Endothelial cell (in vitro differentiated cells): Measurements from ENCODE around the gene MLPH. TPM values are rescaled to one million over a fixed set of nuclear protein-coding genes. Genes with fewer than 3 reads are reported as not detected.

Experiments
- DNase-seq: peaks from one replicate; pipeline ENCODE4 v3.0.0; 2021; ENCODE audit warnings: low spot score
- H3K27ac Mint-ChIP-seq: one replicate; pipeline ENCODE4 v1.8.0; 2021; ENCODE audit warnings: mixed read lengths, inconsistent platforms; ENCODE audit not compliant: unreplicated experiment
- H3K27me3 Mint-ChIP-seq: one replicate; pipeline ENCODE4 v1.8.0; 2021; ENCODE audit warnings: mild to moderate bottlenecking, moderate library complexity, mixed read lengths, inconsistent platforms; ENCODE audit not compliant: unreplicated experiment
- H3K36me3 Mint-ChIP-seq: one replicate; pipeline ENCODE4 v1.8.0; 2021; ENCODE audit warnings: mild to moderate bottlenecking, low read depth, mixed read lengths, inconsistent platforms; ENCODE audit not compliant: unreplicated experiment
- H3K4me1 Mint-ChIP-seq: one replicate; pipeline ENCODE4 v1.8.0; 2021; ENCODE audit warnings: mild to moderate bottlenecking, mixed read lengths, inconsistent platforms; ENCODE audit not compliant: unreplicated experiment
- H3K4me3 Mint-ChIP-seq: one replicate; pipeline ENCODE4 v1.8.0; 2021; ENCODE audit warnings: mild to moderate bottlenecking, mixed read lengths, inconsistent platforms; ENCODE audit not compliant: unreplicated experiment
- H3K9me3 Mint-ChIP-seq: one replicate; pipeline ENCODE4 v1.8.0; 2021; ENCODE audit warnings: mixed read lengths, inconsistent platforms; ENCODE audit not compliant: unreplicated experiment
- CTCF ChIP-seq: fragments of 200-600 bp; sonication (generic); IDR thresholded peaks from one replicate; pipeline ENCODE4 v1.5.0; 2021; ENCODE audit warnings: antibody characterized with exemption; ENCODE audit not compliant: unreplicated experiment
- total RNA-seq: library from RNA; stranded (reverse); fragmentation: NEBNext Ultra II Directional; extraction: Animal tissue kit (Norgen Biotek cat#: 25700); gene quantifications from one replicate; pipeline ENCODE4 v1.2.1, GENCODE V29; 2021; ENCODE audit not compliant: unreplicated experiment

The MLPH gene
- total RNA-seq, 1 donor from 2014 or later, result 0.36 TPM

- DNase-seq, result no peak
- Mint-ChIP-seq H3K4me1 (no peaks in the 10 kb centered on the region), H3K27me3 (peaks cover 5% of the 10 kb centered on the region), H3K4me3 (no peak overlapping the region), H3K9me3 (no peaks in the 10 kb centered on the region), H3K27ac (no peak overlapping the region), H3K36me3 (peaks cover 3% of the 10 kb centered on the region)
- TF ChIP-seq CTCF, result no peak
Measured at GRCh38 chr2:237553948-237554347, 66.9 kb downstream of the MLPH start.

DNA sequence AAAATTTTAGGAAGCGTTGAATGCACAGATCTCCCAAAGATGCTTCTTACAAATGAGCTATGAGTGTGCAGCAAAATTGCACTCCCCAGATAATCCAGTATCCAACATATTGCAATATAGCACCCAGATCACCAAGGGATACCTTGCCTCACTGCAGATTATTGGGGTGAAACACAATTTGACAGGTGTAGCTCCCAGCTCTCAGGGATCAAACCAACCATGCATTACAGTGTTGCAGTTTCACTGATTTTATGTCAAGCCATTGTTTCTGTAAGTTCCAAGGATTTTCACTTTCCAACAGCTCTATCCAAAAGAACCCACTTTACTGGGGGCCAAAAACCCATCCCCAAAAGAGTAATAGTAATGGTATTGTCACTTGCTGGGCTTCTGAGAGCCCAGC, 68.5 kb downstream of the MLPH start:
- Mint-ChIP-seq H3K27me3 (peaks cover 5% of the 10 kb centered on the region), H3K9me3 (no peaks in the 10 kb centered on the region), H3K4me3 (no peak overlapping the region), H3K4me1 (no peaks in the 10 kb centered on the region), H3K27ac (no peak overlapping the region), H3K36me3 (peaks cover 9% of the 10 kb centered on the region)
- no peak for DNase-seq
- TF ChIP-seq CTCF, result no peak

DNA sequence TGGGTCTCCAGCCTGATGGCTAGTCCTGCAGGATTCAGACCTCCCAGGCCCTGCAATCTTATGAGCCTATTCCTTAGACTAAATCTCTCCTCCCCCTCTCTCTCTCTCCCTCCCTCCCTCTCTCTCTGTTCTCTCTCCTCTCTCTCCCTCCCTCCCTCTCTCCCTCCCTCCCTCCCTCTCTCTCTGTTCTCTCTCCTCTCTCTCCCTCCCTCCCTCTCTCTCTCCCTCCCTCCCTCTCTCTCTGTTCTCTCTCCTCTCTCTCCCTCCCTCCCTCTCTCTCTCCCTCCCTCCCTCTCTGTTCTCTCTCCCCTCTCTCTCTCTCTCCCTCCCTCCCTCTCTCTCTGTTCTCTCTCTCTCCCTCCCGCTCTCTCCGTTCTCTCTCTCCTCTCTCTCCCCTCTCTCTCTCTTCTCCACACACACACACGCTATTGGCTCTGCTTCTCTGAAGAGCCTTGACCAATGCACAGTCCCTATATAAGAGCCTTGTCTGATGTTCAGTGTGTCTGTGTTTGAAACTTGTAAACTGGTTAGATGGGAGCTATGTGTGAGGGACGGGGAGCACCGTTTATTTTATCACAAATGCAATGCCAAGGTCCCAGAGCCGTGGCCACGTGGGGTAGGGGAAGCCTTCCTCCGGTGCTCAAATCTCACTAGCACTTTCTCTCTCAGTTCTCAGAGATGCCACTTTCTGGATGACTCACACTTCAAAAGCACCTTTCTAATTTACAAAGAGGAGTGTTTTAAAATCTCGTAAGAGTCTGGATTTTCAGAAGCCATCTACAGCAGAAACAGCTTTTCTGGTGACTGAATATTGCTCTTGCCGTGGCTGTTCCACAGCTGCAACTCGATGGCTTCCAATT, 70.0 kb downstream of the MLPH start:
- Mint-ChIP-seq H3K4me1 (no peaks in the 10 kb centered on the region), H3K27ac (no peak overlapping the region), H3K27me3 (peaks cover 5% of the 10 kb centered on the region), H3K4me3 (no peak overlapping the region), H3K36me3 (peaks cover 9% of the 10 kb centered on the region), H3K9me3 (no peaks in the 10 kb centered on the region)
- TF ChIP-seq CTCF, result no peak
- DNase-seq, result no peak

DNA sequence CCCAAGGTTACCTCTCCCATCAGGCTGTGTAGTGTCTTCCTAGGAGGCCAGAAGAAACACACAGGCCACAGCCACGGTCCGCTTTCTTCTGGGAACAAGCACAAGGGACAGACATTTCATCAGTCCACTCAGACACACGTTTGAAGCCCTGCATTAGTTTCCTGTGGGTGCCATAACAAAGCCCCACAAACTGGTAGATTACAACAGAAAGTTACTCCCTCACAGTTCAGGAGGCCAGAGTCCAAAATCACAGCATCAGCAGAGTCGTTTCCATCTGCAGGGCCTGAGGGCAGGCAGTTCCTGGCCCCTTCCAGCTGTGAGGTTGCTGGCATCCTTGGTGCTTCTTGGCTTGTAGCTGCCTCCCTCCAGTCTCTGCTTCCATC, 70.6 kb downstream of the MLPH start:
- TF ChIP-seq CTCF, result no peak
- Mint-ChIP-seq H3K36me3 (peaks cover 9% of the 10 kb centered on the region), H3K27ac (no peak overlapping the region), H3K4me1 (no peaks in the 10 kb centered on the region), H3K9me3 (no peaks in the 10 kb centered on the region), H3K27me3 (peaks cover 5% of the 10 kb centered on the region), H3K4me3 (no peak overlapping the region)
- no peak for DNase-seq

- Mint-ChIP-seq H3K4me1 (no peaks in the 10 kb centered on the region), H3K36me3 (peaks cover 6% of the 10 kb centered on the region), H3K27me3 (peaks cover 5% of the 10 kb centered on the region), H3K27ac (no peak overlapping the region), H3K4me3 (no peak overlapping the region), H3K9me3 (no peaks in the 10 kb centered on the region)
- TF ChIP-seq CTCF, result no peak
- DNase-seq, result no peak
Measured at GRCh38 chr2:237558961-237559641, 72.0 kb downstream of the MLPH start.
